HG03103 (cell line): Measurements from ENCODE around the gene HSPA1A.
"Not testable (repeated sequence)": the region's sequence is repeated elsewhere in the genome, so short reads cannot be mapped to it uniquely, and the experiment has no call there.

Source experiments
- ATAC-seq: cut with Tn5 transposase; IDR thresholded peaks from one replicate; pipeline ENCODE4 v1.9.1; 2021; ENCODE audit warnings: low read depth; ENCODE audit not compliant: unreplicated experiment

The HSPA1A gene

DNA sequence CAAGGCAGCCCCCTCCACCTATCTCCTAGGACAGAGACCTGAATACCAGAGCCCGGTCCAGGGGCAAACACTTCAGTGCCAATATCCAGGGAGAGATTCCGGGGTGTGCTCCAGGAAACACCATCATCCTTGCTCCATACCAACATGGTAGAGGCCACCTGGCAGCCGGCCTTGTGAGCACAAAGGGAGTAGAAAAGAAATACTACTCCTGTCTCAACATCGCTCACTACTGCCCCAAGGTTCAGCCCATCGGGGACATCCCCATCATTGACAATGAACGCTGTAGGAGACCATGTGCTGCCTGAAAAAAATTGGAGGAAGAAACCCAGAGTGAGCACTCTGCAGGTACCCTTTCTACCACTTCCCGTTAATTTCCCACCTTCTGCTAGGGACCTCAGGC is 45.8 kb downstream of the HSPA1A start:
- ATAC-seq = no peak

DNA sequence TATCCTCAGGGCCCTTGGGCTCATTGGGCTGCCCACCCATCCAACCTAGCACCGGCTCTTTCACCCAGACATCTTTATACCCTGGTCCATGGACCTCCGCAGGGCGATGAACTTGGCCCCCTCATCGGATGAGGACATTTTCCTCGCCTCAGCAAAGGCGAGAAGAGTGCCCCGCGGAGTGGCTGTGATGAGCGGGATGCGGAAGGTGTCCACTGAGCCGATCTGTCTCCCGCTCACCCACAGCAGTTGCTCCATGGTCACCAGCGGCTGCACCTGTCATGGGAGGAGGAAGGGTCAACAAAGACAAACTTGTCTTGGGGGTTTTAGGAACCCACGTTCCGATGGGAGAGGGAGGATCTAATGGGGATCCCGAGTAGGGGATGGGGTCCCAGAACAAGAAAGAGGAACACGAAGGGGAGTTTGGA is 46.6 kb downstream of the HSPA1A start:
- no peak for ATAC-seq

DNA sequence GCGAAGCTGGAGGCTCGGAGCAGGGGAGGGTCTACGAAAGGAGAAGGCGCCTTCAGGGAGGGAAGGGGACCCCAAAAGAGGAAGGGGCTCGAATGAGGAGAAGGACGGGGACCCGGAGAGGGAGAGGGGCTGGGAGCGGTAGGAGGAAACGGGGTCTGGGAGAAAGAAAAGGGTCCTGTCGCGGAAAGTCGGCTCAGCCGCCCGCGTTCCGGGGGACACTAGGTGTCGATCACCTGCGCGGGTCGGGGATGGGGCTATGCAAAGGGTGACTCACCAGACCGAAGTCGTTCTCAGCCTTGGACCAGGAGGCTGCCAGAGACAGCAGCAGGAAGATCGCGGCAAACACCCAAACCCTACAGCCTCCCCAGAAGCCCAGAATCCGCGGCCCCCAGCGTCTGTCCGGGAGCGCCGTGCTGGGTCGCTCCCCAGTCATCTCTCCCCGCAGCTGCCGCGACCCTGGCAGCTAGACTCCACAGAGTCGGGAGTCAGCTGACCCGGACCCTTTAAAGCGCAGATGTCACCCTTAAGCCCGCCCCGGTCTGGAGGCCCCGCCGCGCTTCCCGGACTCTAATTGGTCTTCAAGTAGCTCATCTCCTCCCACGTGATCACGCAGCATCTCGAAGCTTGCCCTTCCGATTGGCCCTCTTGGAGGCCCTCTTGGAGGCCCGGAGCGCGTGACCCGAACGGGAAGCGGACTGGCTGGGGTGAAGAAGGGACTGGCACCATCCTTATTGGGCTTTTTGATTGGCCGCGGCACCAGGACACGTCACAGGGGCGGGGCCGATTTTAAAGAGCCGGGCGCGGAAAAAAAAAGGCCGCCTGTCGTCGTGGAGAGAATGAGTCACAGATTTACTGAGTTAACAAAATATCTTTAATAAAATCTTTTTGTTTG is 47.2 kb downstream of the HSPA1A start, which contains the start of gene NEU1:
NEU1 (minus strand) TSS at position 478 of the 892 bp plus-strand sequence; CDS start at position 433, 45 bp downstream.
- ATAC-seq = peak; percentile 86

DNA sequence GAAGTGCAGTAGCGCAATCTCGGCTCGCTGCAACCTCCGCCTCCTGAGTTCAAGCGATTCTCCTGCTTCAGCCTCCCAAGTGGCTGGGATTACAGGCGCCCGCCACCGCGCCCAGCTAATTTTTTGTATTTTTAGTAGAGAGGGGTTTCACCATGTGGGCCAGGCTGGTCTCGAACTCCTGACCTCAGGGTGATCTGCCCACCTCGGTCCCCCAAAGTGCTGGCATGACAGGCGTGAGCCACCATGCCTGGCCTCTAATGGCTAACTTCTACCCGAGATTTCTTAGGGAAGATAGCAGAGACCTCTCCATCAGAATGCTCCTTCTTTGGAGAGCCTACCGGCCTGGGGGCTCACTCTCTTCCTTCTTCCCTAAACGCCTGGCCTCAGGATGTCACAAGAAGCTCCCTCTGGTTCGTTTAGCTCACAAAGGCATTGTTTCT is 48.8 kb downstream of the HSPA1A start:
- ATAC-seq = not testable (repeated sequence)

DNA sequence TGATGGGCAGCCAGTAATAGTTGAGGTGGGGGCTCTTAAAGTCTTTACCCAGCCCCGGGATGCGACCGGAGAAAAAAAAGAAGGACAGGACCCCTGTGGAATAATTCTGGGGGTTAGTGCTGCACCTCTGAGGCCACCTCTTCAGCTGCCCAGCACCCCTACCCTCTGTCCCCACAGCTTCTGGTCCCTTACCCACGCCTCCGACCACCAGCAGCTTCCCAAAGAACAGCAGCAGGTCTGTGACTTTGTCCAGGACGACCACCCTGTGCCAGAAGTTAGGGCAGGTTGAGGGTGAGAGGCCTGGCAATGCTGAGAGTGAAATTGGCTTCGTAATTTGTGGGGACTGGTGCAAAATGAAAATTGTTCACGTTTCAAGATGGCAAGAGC is 49.5 kb downstream of the HSPA1A start:
- ATAC-seq = no peak

DNA sequence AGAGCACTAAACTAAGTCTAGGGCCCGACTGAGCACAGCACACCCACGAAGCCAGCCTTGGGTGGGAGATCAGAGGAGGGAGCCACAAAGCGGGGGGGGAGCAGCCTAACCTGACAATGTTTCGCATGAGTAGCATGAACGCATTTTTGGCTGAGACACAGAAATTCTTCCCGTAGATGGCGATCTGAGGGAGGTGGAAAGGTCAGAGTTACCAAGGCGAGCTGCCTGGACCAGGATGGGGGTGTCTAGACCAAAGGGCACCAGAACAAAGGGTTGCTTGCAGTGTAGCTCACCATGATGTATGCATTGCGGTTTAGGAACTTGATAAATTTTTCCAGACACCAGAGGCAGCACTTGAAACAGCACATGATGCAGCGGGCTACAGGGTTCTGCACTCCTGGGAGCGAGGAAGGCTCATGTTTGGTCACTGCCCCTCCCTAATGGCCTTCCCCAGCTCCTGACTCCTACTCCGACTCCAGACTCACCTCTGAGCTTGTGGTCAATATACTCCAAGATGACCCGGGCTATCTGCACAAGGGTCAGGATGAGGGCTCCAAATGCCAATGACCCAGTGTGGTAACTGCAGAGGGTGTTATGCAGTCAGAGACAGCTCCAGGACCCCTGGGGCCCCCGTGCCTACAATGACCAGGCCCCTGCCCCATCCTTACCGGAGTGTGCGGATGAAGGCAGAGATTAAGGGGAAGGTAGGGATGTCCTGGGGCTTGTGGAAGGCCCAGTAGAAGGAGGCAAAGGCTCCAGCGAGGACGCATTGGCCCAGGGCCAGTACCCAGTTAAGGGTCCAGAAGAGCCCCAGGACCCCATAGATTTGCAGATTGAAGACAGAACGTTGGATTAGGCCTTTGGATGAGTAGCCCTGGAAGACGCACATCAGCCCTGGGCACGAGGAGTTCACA is 50.1 kb downstream of the HSPA1A start:
- no peak for ATAC-seq
